KMS-11 (cell line): Measurements from ENCODE around the gene MYO18B.

Experiments used
- H2AFZ ChIP-seq: fragments of 200-600 bp; sonication (generic); 2 replicates; pipeline ENCODE4 v1.6.1; 2016; ENCODE audit warnings: antibody characterized with exemption, mixed run types, low read depth
- H3K27ac ChIP-seq: fragments of 200-600 bp; sonication (generic); 2 replicates; pipeline ENCODE4 v1.6.1; 2016; ENCODE audit warnings: mild to moderate bottlenecking, mixed run types
- H3K27me3 ChIP-seq: fragments of 200-600 bp; sonication (generic); 2 replicates; pipeline ENCODE4 v1.6.1; 2017; ENCODE audit warnings: mild to moderate bottlenecking, low read depth, mixed run types, moderate library complexity; ENCODE audit not compliant: insufficient read depth
- H3K36me3 ChIP-seq: fragments of 200-600 bp; sonication (generic); 2 replicates; pipeline ENCODE4 v1.6.1; 2017; ENCODE audit warnings: mild to moderate bottlenecking, mixed run types; ENCODE audit not compliant: insufficient read depth
- H3K4me1 ChIP-seq: fragments of 200-600 bp; sonication (generic); 2 replicates; pipeline ENCODE4 v1.6.1; 2016; ENCODE audit warnings: mild to moderate bottlenecking, low read depth, mixed run types; ENCODE audit not compliant: poor library complexity, severe bottlenecking
- H3K4me2 ChIP-seq: fragments of 200-600 bp; sonication (generic); 2 replicates; pipeline ENCODE4 v1.7.0; 2016; ENCODE audit warnings: mild to moderate bottlenecking, mixed run types
- H3K4me3 ChIP-seq: fragments of 200-600 bp; sonication (generic); IDR thresholded peaks from 2 replicates; pipeline ENCODE4 v1.6.1; 2017; ENCODE audit warnings: low read depth, low read length, mixed read lengths; ENCODE audit not compliant: insufficient read depth
- H3K79me2 ChIP-seq: fragments of 200-600 bp; sonication (generic); 2 replicates; pipeline ENCODE4 v1.6.1; 2016; ENCODE audit warnings: low read depth, mixed run types; ENCODE audit not compliant: insufficient read depth
- H3K9ac ChIP-seq: fragments of 200-600 bp; sonication (generic); 2 replicates; pipeline ENCODE4 v1.6.1; 2016; ENCODE audit warnings: mild to moderate bottlenecking, mixed run types
- H4K20me1 ChIP-seq: fragments of 200-600 bp; sonication (generic); 2 replicates; pipeline ENCODE4 v1.6.1; 2016; ENCODE audit warnings: mild to moderate bottlenecking, mixed run types; ENCODE audit not compliant: insufficient read depth
- TF ChIP-seq, protein P1 (sequence below): fragments of 200-600 bp; sonication (generic); conservative IDR thresholded peaks from 2 replicates; pipeline ENCODE4 v1.6.1; 2017; ENCODE audit warnings: low read depth, mild to moderate bottlenecking, antibody characterized with exemption, low read length, moderate library complexity, mixed read lengths

MYO18B gene

DNA sequence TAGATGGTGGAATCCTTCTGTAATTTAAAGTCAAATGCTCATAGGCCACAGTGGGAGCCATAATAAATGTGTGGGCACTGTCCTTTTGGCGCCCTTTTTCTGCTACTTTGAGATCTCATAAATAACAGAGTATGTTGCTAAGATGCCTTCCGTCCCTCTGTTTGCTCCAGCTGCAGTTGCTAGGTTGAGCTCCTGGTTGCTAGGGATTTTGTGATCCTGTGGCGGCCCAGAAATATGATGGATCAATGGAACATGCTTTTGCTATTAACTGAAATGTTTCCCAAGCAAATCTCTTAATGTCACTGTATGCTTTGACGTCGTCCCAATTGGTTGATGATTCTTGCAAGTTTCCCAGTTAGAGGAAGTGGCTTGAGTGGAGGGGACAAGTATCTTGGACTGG is 53.5 kb downstream of the MYO18B start:
- H4K20me1 ChIP-seq, result no peaks in the 10 kb centered on the region
- no peaks in the 10 kb centered on the region for H3K4me1 ChIP-seq
- no peak overlapping the region for H3K4me3 ChIP-seq
- no peak overlapping the region for H2AFZ ChIP-seq
- H3K36me3 ChIP-seq, result no peaks in the 10 kb centered on the region
- H3K27me3 ChIP-seq, result no peaks in the 10 kb centered on the region
- no peaks in the 10 kb centered on the region for H3K79me2 ChIP-seq
- TF ChIP-seq, protein P1, sequence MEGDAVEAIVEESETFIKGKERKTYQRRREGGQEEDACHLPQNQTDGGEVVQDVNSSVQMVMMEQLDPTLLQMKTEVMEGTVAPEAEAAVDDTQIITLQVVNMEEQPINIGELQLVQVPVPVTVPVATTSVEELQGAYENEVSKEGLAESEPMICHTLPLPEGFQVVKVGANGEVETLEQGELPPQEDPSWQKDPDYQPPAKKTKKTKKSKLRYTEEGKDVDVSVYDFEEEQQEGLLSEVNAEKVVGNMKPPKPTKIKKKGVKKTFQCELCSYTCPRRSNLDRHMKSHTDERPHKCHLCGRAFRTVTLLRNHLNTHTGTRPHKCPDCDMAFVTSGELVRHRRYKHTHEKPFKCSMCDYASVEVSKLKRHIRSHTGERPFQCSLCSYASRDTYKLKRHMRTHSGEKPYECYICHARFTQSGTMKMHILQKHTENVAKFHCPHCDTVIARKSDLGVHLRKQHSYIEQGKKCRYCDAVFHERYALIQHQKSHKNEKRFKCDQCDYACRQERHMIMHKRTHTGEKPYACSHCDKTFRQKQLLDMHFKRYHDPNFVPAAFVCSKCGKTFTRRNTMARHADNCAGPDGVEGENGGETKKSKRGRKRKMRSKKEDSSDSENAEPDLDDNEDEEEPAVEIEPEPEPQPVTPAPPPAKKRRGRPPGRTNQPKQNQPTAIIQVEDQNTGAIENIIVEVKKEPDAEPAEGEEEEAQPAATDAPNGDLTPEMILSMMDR, result no peak
- H3K4me2 ChIP-seq, result no peak overlapping the region
- H3K9ac ChIP-seq, result no peak overlapping the region
- H3K27ac ChIP-seq, result no peak overlapping the region

DNA sequence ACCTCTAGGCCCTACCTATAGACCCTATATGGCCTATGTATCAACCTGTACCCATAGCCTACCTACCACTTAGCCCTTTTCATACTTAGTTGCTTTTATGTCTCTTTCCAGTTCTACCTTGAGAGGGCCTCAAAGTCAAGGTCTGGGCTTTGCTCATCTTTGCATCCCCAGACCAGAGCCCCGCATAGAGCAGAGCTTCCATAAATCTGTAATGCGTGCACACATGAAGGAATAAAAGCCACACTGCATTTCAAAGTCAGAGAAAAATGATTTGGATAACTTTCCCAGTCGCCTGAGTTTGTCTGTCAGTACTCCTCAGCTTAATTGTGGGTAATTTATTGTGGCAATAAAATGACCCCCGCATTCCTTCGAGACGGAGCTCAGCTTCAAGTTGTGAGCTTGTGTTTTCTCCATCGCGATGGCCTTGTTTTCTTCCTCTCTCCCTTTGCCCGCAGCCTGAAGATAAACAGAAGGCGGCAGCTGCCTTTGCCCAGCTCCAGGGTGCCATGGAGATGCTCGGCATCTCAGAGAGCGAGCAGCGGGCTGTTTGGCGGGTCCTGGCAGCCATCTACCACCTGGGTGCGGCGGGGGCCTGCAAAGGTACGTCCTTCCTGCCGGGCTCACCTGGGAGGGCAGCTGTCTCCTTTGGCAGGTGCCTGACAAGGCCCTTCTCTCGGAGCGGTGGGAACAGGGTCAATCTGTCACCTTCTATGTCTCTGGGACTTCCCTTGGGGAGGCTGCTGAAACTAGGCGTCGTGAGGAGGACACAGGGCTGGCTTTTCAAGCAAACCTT is 55.7 kb downstream of the MYO18B start:
- H3K79me2 ChIP-seq, result no peaks in the 10 kb centered on the region
- H3K27me3 ChIP-seq, result no peaks in the 10 kb centered on the region
- no peaks in the 10 kb centered on the region for H4K20me1 ChIP-seq
- no peaks in the 10 kb centered on the region for H3K4me1 ChIP-seq
- no peak overlapping the region for H3K4me2 ChIP-seq
- H3K9ac ChIP-seq, result no peak overlapping the region
- H2AFZ ChIP-seq, result no peak overlapping the region
- TF ChIP-seq, protein P1, result no peak
- no peaks in the 10 kb centered on the region for H3K36me3 ChIP-seq
- H3K4me3 ChIP-seq, result no peak overlapping the region
- no peak overlapping the region for H3K27ac ChIP-seq

DNA sequence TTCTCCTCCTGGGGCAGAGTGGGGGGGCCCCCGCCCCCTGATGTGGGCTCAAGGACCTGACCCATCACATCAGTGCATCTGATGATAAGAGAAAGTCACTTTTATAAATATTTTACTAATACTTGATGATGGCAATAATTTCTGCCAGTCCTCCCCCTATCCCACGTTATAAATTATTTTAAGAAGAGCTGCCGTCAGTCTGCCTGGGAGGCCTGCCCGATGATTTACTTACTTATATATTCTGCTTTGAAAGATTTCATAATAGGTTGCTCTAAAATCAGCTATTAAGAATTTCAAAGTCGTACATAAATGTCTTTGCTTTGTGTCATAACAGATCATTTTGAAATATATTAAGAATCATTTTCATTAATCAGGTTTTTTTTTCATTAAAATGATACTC is 58.8 kb downstream of the MYO18B start:
- Histone ChIP-seq H3K36me3 (no peaks in the 10 kb centered on the region), H3K27ac (no peak overlapping the region), H3K4me1 (no peaks in the 10 kb centered on the region), H3K4me3 (no peak overlapping the region), H2AFZ (no peak overlapping the region), H3K27me3 (no peaks in the 10 kb centered on the region), H3K9ac (no peak overlapping the region), H3K4me2 (no peak overlapping the region), H3K79me2 (no peaks in the 10 kb centered on the region), H4K20me1 (no peaks in the 10 kb centered on the region)
- TF ChIP-seq, protein P1, result no peak

DNA sequence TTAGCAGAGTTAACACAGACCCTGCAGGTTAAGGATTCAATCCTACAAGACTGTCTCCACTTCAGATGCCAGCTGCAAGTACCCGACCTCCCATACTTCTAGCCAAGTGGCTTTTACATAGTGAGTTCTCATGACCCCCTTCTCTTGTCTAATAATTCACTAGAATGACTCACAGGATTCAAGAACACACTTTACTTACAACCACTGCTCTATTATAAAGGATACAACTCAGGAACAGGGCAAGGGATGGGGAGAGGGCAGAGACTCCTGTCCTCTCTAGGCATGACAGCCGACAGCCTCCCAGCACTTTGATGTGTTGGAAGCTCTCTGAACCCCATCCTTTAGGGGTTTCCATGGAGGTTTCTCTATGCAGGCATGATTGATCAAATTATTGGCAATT is 60.0 kb downstream of the MYO18B start:
- Histone ChIP-seq H4K20me1 (no peaks in the 10 kb centered on the region), H3K4me3 (no peak overlapping the region), H3K79me2 (no peaks in the 10 kb centered on the region), H3K36me3 (no peaks in the 10 kb centered on the region), H3K27ac (no peak overlapping the region), H3K4me1 (no peaks in the 10 kb centered on the region), H2AFZ (no peak overlapping the region), H3K4me2 (no peak overlapping the region), H3K27me3 (no peaks in the 10 kb centered on the region), H3K9ac (no peak overlapping the region)
- TF ChIP-seq, protein P1, result no peak
